HepG2 (cell line): ENCODE results near the gene ANGPTL2. TPM values are rescaled to one million over a fixed set of nuclear protein-coding genes. Genes with fewer than 3 reads are reported as not detected.
A peak's percentile ranks its signal among the peaks of the same experiment; 100 is the strongest.

Experiments used
- ARNT2 ChIP-seq: sonication (generic); formaldehyde crosslinking; IDR thresholded peaks from 2 replicates; pipeline ENCODE4 v1.8.0; 2022; ENCODE audit warnings: mild to moderate bottlenecking, low read depth, missing genetic modification reagents, moderate library complexity
- CCAR2 ChIP-seq: fragments of 200-400 bp; formaldehyde crosslinking; optimal IDR thresholded peaks from 2 replicates; pipeline ENCODE3; 2018; ENCODE audit warnings: low read depth, mild to moderate bottlenecking, low read length, moderate library complexity
- DNMT1 ChIP-seq: sonication (generic); formaldehyde crosslinking; IDR thresholded peaks from 2 replicates; pipeline ENCODE4 v1.5.1; 2020; ENCODE audit warnings: mild to moderate bottlenecking, missing genetic modification reagents
- ETV5 ChIP-seq: IDR thresholded peaks from 2 replicates; pipeline ENCODE4 v1.6.1; 2018; ENCODE audit warnings: missing biosample characterization, missing genetic modification reagents, inconsistent platforms, borderline replicate concordance
- HNRNPL ChIP-seq: fragments of 200-400 bp; formaldehyde crosslinking; IDR thresholded peaks from 2 replicates; pipeline ENCODE4 v1.6.1; 2017; ENCODE audit warnings: mild to moderate bottlenecking, low read depth, low read length
- ISX ChIP-seq: sonication (generic); formaldehyde crosslinking; conservative IDR thresholded peaks from 2 replicates; pipeline ENCODE4 v1.5.0; 2020; ENCODE audit warnings: missing genetic modification reagents
- NKX3-1 ChIP-seq: sonication (generic); formaldehyde crosslinking; IDR thresholded peaks from 2 replicates; pipeline ENCODE4 v1.5.0; 2020; ENCODE audit warnings: missing genetic modification reagents
- POLR2AphosphoS2 ChIP-seq: IDR thresholded peaks from 2 replicates; pipeline ENCODE4 v1.6.1; 2011; ENCODE audit warnings: low read depth, low read length, improper control_type of control experiment
- ZNF251 ChIP-seq: sonication (generic); formaldehyde crosslinking; IDR thresholded peaks from 2 replicates; pipeline ENCODE4 v1.9.0; 2021; ENCODE audit warnings: mild to moderate bottlenecking, missing genetic modification reagents
- ZNF446 ChIP-seq: sonication (generic); formaldehyde crosslinking; IDR thresholded peaks from 2 replicates; pipeline ENCODE4 v1.5.0; 2020; ENCODE audit warnings: mild to moderate bottlenecking, missing genetic modification reagents
- ZNF619 ChIP-seq: sonication (generic); formaldehyde crosslinking; IDR thresholded peaks from 2 replicates; pipeline ENCODE4 v1.4.0; 2020; ENCODE audit warnings: mild to moderate bottlenecking, missing genetic modification reagents
- ZNF75D ChIP-seq: sonication (generic); formaldehyde crosslinking; IDR thresholded peaks from 2 replicates; pipeline ENCODE4 v1.8.1; 2023; ENCODE audit warnings: missing genetic modification reagents, mild to moderate bottlenecking, borderline replicate concordance
- ZNF839 ChIP-seq: sonication (generic); formaldehyde crosslinking; IDR thresholded peaks from 2 replicates; pipeline ENCODE4 v1.4.0; 2020; ENCODE audit warnings: missing genetic modification reagents, mild to moderate bottlenecking, borderline replicate concordance
- polyA plus RNA-seq, 8 experiments: library from polyadenylated mRNA; depleted of rRNA in 3 of 8; stranded (reverse) in 7 of 8; unstranded in 1 of 8; fragments of >200 nt; fragmentation: Illumina TruSeq in 4 of 8; extraction: Trizol in 4 of 8; gene quantifications; 2 replicates each; pipeline versions ENCODE4 v1.2.1 to v1.2.3, GENCODE V29; 2011 to 2016; ENCODE audit warnings: low read depth in 4 of 8, missing spikeins in 1 of 8, mixed read lengths in 1 of 8; ENCODE audit not compliant: insufficient read depth in 1 of 8
- total RNA-seq, 5 experiments: library from RNA; depleted of rRNA; stranded (reverse); fragments of >200 nt; fragmentation: Illumina TruSeq; extraction: Trizol; gene quantifications; 2 replicates each; pipeline ENCODE4 v1.2.3, GENCODE V29; 2016; ENCODE audit warnings: low read depth in 1 of 5
- TF ChIP-seq, protein P1 (sequence below): sonication (generic); formaldehyde crosslinking; IDR thresholded peaks from 2 replicates; pipeline ENCODE4 v1.4.0; 2020; ENCODE audit warnings: missing genetic modification reagents, borderline replicate concordance
- TF ChIP-seq, protein P2 (sequence below): sonication (generic); formaldehyde crosslinking; IDR thresholded peaks from 2 replicates; pipeline ENCODE4 v1.4.0; 2020; ENCODE audit warnings: missing genetic modification reagents, borderline replicate concordance
- TF ChIP-seq, protein P3 (sequence below): sonication (generic); formaldehyde crosslinking; IDR thresholded peaks from 2 replicates; pipeline ENCODE4 v1.4.0; 2020; ENCODE audit warnings: mild to moderate bottlenecking, missing genetic modification reagents
- TF ChIP-seq, protein P4 (sequence below): sonication (generic); formaldehyde crosslinking; conservative IDR thresholded peaks from 2 replicates; pipeline ENCODE4 v1.8.0; 2022; ENCODE audit warnings: mild to moderate bottlenecking, moderate library complexity, missing genetic modification reagents
- TF ChIP-seq, protein P5 (sequence below): IDR thresholded peaks from 2 replicates; pipeline ENCODE4 v1.6.1; 2016

Gene ANGPTL2
- total and polyA plus RNA-seq, 2 of the 13 experiments (the other 11 are each of a cell fraction or from before 2014, with no cell fraction given) = 0.91 to 21.0 TPM

DNA sequence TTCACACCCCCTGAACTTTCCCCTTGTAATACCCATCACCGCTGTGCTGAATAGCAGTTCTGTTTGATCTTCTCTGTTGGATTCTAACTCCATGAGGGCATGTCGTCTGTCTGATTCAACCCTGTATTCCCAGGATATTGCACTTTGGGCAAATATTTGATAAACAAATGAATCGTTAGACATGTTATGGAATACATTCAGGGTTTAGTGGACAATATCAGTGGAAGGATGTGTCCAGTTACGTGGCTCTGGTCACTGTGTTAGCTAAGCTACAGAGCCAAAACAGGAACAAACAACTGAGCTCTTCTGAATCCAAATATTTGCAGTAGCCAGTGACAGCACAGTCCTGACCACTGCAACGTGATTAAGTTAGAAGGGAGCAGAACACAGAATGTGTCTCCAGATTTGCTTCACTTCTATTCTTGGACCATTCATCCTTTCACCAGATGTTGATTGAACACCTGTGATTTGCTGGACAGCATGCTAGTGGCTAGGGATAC lies 13.2 kb downstream of the ANGPTL2 start (continued):
- TF ChIP-seq ETV5 (CRISPR knock-in tag) (peak; percentile 95), DNMT1 (CRISPR knock-in tag) (no peak), ZNF446 (CRISPR knock-in tag) (no peak), ZNF251 (CRISPR knock-in tag) (no peak), ISX (CRISPR knock-in tag) (no peak), ARNT2 (CRISPR knock-in tag) (0 out of 2 replicates have a peak, but pooled peaks have one; percentile 24), ZNF839 (CRISPR knock-in tag) (no peak), CCAR2 (no peak), ZNF75D (CRISPR knock-in tag) (no peak), ZNF619 (CRISPR knock-in tag) (no peak), NKX3-1 (no peak), POLR2AphosphoS2 (no peak), HNRNPL (no peak)
- TF ChIP-seq, protein P1, sequence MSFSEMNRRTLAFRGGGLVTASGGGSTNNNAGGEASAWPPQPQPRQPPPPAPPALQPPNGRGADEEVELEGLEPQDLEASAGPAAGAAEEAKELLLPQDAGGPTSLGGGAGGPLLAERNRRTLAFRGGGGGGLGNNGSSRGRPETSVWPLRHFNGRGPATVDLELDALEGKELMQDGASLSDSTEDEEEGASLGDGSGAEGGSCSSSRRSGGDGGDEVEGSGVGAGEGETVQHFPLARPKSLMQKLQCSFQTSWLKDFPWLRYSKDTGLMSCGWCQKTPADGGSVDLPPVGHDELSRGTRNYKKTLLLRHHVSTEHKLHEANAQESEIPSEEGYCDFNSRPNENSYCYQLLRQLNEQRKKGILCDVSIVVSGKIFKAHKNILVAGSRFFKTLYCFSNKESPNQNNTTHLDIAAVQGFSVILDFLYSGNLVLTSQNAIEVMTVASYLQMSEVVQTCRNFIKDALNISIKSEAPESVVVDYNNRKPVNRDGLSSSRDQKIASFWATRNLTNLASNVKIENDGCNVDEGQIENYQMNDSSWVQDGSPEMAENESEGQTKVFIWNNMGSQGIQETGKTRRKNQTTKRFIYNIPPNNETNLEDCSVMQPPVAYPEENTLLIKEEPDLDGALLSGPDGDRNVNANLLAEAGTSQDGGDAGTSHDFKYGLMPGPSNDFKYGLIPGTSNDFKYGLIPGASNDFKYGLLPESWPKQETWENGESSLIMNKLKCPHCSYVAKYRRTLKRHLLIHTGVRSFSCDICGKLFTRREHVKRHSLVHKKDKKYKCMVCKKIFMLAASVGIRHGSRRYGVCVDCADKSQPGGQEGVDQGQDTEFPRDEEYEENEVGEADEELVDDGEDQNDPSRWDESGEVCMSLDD = no peak
- TF ChIP-seq, protein P2, sequence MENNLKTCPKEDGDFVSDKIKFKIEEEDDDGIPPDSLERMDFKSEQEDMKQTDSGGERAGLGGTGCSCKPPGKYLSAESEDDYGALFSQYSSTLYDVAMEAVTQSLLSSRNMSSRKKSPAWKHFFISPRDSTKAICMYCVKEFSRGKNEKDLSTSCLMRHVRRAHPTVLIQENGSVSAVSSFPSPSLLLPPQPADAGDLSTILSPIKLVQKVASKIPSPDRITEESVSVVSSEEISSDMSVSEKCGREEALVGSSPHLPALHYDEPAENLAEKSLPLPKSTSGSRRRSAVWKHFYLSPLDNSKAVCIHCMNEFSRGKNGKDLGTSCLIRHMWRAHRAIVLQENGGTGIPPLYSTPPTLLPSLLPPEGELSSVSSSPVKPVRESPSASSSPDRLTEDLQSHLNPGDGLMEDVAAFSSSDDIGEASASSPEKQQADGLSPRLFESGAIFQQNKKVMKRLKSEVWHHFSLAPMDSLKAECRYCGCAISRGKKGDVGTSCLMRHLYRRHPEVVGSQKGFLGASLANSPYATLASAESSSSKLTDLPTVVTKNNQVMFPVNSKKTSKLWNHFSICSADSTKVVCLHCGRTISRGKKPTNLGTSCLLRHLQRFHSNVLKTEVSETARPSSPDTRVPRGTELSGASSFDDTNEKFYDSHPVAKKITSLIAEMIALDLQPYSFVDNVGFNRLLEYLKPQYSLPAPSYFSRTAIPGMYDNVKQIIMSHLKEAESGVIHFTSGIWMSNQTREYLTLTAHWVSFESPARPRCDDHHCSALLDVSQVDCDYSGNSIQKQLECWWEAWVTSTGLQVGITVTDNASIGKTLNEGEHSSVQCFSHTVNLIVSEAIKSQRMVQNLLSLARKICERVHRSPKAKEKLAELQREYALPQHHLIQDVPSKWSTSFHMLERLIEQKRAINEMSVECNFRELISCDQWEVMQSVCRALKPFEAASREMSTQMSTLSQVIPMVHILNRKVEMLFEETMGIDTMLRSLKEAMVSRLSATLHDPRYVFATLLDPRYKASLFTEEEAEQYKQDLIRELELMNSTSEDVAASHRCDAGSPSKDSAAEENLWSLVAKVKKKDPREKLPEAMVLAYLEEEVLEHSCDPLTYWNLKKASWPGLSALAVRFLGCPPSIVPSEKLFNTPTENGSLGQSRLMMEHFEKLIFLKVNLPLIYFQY (CRISPR knock-in tag) = no peak
- TF ChIP-seq, protein P3, sequence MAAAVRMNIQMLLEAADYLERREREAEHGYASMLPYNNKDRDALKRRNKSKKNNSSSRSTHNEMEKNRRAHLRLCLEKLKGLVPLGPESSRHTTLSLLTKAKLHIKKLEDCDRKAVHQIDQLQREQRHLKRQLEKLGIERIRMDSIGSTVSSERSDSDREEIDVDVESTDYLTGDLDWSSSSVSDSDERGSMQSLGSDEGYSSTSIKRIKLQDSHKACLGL (CRISPR knock-in tag) = no peak
- TF ChIP-seq, protein P4, sequence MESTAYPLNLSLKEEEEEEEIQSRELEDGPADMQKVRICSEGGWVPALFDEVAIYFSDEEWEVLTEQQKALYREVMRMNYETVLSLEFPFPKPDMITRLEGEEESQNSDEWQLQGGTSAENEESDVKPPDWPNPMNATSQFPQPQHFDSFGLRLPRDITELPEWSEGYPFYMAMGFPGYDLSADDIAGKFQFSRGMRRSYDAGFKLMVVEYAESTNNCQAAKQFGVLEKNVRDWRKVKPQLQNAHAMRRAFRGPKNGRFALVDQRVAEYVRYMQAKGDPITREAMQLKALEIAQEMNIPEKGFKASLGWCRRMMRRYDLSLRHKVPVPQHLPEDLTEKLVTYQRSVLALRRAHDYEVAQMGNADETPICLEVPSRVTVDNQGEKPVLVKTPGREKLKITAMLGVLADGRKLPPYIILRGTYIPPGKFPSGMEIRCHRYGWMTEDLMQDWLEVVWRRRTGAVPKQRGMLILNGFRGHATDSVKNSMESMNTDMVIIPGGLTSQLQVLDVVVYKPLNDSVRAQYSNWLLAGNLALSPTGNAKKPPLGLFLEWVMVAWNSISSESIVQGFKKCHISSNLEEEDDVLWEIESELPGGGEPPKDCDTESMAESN (CRISPR knock-in tag) = peak; percentile 65; the same call in 1 of the 2 replicates
- TF ChIP-seq, protein P5, sequence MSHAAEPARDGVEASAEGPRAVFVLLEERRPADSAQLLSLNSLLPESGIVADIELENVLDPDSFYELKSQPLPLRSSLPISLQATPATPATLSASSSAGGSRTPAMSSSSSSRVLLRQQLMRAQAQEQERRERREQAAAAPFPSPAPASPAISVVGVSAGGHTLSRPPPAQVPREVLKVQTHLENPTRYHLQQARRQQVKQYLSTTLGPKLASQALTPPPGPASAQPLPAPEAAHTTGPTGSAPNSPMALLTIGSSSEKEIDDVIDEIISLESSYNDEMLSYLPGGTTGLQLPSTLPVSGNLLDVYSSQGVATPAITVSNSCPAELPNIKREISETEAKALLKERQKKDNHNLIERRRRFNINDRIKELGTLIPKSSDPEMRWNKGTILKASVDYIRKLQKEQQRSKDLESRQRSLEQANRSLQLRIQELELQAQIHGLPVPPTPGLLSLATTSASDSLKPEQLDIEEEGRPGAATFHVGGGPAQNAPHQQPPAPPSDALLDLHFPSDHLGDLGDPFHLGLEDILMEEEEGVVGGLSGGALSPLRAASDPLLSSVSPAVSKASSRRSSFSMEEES (CRISPR knock-in tag) = no peak
